ENCODE data around the gene SCN8A.
A peak's percentile ranks its signal among the peaks of the same experiment; 100 is the strongest.

- TF ChIP-seq CTCF (conservative IDR thresholded peaks at IDR 0.05; ENCODE audit: low read depth in 2 of 2) = 0 out of 4 replicates have a peak, but pooled peaks of 1 of the 2 experiments have one; percentile 1
- no peak for TF ChIP-seq EZH2 (IDR thresholded peaks at IDR 0.05; ENCODE audit: low read depth, unreplicated experiment)
- TF ChIP-seq POLR2AphosphoS5 (IDR thresholded peaks at IDR 0.05; ENCODE audit: low read depth) = no peak
- no peak for TF ChIP-seq REST (IDR thresholded peaks at IDR 0.05; ENCODE audit: unreplicated experiment)
- TF ChIP-seq EZH2phosphoT487 (IDR thresholded peaks at IDR 0.05; ENCODE audit: unreplicated experiment) = no peak
- TF ChIP-seq JUNB (IDR thresholded peaks at IDR 0.05; ENCODE audit: unreplicated experiment) = no peak
- TF ChIP-seq ZNF331 (CRISPR knock-in tag; IDR thresholded peaks at IDR 0.05; ENCODE audit: low read depth) = no peak
- TF ChIP-seq ETS1 (IDR thresholded peaks at IDR 0.05) = no peak
Observed at GRCh38 chr12:51846911-51847642, 256.0 kb downstream of the SCN8A start.

Measured in GM23338 (cell line).